ENCODE data around the gene HOXA4.

Gene HOXA4

DNA sequence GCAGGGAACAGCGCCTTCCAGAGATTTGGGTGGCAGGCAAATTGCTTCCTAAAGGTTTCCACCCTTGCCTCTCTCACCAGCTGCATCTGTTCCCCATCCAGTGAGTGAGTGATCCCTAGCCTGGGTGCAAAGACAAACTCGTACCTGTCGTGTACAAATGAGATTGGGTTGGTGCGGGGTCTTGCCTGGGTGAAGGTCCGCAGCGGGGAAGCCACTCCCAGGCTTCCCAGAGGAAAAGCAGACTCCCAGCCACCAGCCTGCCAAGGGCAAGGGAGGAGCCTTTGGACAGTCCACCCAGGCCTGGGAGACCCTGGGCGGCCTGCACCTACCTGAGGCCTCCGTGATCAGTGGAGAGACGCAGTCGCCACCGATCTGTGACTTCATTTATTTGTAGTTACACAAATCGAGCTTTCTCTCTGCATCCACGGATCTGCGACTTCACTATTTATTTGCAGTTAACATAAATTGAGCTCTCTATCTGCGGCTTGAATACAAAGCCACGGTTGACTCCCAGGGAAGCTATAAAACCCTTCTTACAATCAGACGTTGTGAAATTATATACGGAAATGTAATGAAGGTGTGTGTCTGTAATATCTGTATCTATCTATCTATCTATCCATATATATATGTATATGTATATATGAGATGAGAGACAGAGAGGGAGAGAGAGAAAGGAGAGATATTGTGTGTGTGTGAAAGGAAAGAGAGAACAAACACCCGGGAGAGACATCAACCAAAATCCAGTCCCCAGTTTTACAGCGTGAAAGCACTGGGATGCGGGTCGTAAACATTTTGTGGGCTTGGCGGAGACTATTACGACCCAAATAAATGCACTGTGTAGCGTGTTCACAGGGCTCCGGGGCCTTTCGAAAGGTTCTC is 28.9 kb upstream of the HOXA4 start:
- POLR2A ChIA-PET (ENCODE audit: low non-redundant PET) = no interaction called here
- no peak for DNase-seq (ENCODE audit: low spot score)
- CTCF ChIA-PET = interaction anchor here (0.7 to 1.3 kb wide), 4 partner anchors 9 to 352 kb away, joined by 3 to 4 read pairs (median 3); no protein-coding TSS in a partner anchor

DNA sequence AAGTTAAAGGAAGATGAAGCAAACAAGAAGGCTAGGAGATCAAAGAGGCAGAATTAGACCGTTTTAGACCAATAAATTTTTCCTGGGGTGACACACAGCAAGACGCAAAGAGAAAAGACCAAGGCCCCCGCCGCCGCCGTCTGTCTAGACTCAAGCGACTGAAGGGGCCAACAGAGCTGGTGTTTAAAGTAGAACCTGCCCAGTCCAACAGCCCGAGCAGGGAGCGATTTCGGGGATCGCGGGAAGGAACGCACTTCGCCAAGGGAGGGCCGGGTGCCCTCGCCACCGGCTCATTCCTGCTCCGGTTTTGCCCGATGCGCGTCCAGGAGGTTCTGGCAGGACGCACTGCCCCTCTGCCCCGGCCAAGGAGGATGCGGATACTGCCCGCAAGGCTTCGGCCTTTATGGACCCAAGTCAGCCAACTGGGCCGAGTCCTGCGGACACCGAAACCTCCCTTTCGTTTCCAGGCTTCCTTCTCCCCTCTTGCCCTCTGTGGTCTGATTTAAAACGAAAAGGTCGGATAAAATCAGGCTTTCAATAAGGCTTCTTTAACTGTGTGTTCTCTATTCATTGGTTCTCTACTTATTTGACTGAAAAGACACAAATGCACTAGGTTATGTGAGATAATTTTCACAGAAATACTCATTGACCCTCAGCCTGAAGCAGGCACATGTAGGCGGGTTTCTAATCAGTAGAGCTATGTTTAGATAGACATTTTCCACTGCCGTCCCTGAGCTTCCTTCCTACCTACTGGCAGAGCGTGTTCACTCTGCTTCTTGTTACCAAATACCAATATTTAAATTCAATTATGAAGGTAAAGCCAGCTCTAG is 28.1 kb upstream of the HOXA4 start:
- ChIA-PET CTCF (interaction anchor here (0.7 to 1.3 kb wide), 4 partner anchors 8 to 75 kb away, joined by 3 to 4 read pairs (median 3); no protein-coding TSS in a partner anchor), POLR2A (ENCODE audit: low non-redundant PET) (no interaction called here)
- H3K27ac ChIP-seq = peak overlapping the region; percentile 19; the same call in 1 of the 2 replicates
- DNase-seq (ENCODE audit: low spot score) = no peak
- TF ChIP-seq, protein P1, sequence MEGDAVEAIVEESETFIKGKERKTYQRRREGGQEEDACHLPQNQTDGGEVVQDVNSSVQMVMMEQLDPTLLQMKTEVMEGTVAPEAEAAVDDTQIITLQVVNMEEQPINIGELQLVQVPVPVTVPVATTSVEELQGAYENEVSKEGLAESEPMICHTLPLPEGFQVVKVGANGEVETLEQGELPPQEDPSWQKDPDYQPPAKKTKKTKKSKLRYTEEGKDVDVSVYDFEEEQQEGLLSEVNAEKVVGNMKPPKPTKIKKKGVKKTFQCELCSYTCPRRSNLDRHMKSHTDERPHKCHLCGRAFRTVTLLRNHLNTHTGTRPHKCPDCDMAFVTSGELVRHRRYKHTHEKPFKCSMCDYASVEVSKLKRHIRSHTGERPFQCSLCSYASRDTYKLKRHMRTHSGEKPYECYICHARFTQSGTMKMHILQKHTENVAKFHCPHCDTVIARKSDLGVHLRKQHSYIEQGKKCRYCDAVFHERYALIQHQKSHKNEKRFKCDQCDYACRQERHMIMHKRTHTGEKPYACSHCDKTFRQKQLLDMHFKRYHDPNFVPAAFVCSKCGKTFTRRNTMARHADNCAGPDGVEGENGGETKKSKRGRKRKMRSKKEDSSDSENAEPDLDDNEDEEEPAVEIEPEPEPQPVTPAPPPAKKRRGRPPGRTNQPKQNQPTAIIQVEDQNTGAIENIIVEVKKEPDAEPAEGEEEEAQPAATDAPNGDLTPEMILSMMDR (conservative IDR thresholded peaks at IDR 0.05; ENCODE audit: low read depth) = no peak

More for the DNA sequence above, 28.9 kb upstream of the HOXA4 start:
- TF ChIP-seq, protein P1 (conservative IDR thresholded peaks at IDR 0.05; ENCODE audit: low read depth) = no peak
- H3K27ac ChIP-seq = peak overlapping the region; percentile 94

DNA sequence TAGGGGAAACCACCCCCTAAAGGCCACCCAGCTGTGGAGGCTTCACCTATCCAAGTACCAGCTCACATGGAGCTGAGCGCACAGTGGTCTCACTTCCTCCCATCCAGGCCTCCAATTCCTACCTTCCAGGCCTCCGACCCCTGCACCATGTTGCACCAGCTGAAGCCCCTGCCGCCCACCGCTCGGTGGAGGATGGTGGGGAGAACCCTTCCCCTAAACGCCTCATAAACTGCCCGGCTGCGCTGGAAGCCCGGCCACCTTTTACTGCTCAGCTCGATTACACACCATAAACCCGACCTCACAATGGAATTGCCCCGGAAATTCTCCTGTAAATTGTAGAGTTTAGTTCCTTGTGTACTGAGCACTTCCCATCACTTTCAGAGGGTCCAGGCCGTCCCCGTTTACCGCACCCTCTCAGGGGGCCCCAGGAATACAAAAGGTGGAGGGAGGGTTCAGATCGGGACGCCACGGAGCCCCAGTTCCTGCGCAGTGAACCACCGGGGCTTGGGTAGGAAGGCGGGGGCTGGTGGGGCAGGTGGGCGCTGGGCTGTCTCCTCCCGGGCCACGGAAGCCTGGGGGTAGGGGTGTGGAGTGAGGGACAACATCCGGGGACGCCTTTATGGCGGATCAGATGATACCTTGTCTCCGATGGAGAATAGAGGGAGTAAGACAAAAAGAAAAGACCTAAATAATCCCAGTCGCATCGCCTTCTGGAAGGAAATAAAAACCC is 27.3 kb upstream of the HOXA4 start:
- POLR2A ChIA-PET (ENCODE audit: low non-redundant PET) = no interaction called here
- CTCF ChIA-PET = interaction anchor here (0.7 kb wide), 1 partner anchor 14 kb away, joined by 3 read pairs; no protein-coding TSS in a partner anchor
- no peak for DNase-seq (ENCODE audit: low spot score)
- TF ChIP-seq, protein P1 (conservative IDR thresholded peaks at IDR 0.05; ENCODE audit: low read depth) = no peak
- H3K27ac ChIP-seq = peak overlapping the region; percentile 90

DNA sequence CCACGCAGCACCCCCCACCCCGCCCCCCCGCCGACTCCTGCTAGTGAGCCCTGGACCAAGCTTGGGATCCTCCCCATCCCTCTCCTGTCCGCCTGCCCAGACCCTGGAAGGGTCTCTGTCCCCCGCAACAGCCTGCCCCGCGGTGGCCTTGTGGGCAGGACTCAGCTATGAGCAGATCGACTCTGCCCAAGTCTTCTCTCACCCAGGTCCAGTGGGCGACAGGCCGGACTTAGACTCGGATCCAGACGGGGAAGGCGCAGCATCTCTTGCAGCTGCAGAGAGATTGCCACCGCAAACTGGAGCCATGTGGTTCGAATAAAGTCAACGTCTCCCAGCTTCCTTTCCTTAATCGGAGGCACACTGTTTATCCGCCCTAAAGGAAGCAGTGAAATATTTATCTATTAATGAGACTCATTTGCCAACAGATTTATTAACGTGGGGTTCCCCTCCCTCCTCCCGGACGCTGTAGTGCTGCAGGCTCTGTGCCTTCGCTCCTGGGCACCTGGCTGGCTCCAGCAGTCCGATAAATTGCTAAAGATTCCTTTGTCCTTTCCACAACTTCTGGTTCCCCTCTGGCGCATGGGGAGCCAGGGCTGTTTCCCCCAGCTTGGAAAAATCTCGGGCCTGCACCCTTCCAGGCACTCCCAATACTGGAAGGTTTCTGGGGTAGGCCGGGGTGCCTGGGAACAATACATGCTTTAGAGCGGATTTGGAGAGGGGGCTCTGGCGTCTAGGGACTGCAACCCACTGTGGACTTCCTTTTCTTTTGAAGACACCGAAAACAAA is 26.6 kb upstream of the HOXA4 start:
- H3K27ac ChIP-seq = peak overlapping the region; percentile 90
- DNase-seq (ENCODE audit: low spot score) = no peak
- CTCF ChIA-PET = interaction anchor here (1.1 to 1.4 kb wide), 2 partner anchors 13 to 489 kb away, joined by 3 to 6 read pairs; partner anchors contain the start of gene HOXA5
- POLR2A ChIA-PET (ENCODE audit: low non-redundant PET) = no interaction called here
- TF ChIP-seq, protein P1 (conservative IDR thresholded peaks at IDR 0.05; ENCODE audit: low read depth) = no peak

DNA sequence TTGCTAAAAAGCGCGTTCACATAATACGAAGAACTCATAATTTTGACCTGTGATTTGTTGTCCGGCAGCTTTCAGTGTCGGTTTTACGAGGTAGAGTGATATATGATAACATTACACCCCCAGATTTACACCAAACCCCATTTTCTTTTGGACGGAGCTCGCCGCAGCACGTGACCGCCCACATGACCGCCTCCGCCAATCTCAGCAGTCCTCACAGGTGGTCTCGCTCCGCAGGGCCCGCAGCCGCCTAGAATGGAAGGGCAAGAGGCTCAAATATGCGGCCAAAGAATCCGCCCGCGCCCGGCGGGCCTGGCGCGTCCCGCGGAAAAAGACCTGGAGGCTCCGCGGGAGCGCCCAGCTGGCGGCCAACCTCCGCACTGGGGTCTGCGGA is 25.9 kb upstream of the HOXA4 start, which contains the start of gene HOXA7:
HOXA7 (minus strand) TSS at position 168 of the 391 bp plus-strand sequence; CDS start at position 38, 130 bp downstream.
- CTCF ChIA-PET = interaction anchor here (1.1 to 1.4 kb wide), 2 partner anchors 13 to 489 kb away, joined by 3 to 6 read pairs; partner anchors contain the start of gene HOXA5
- POLR2A ChIA-PET (ENCODE audit: low non-redundant PET) = no interaction called here
- peak within 1 kb of the TSS; percentile 90 for H3K27ac ChIP-seq
- no peak for DNase-seq (ENCODE audit: low spot score)
- TF ChIP-seq, protein P1 (conservative IDR thresholded peaks at IDR 0.05; ENCODE audit: low read depth) = no peak
